D721Med (cell line): ENCODE measurements around the gene VSIG10L.

Experiments used
- DNase-seq: peaks from one replicate; pipeline ENCODE4 v3.0.0; 2011; ENCODE audit warnings: low spot score; ENCODE audit not compliant: insufficient read length
- FAIRE-seq: peaks from 2 replicates; lab custom pipeline; 2011; peaks lifted over from hg19 to GRCh38; lab: Jason Lieb, UNC
- CTCF ChIP-seq: IDR thresholded peaks from 2 replicates; pipeline ENCODE4 v1.5.1; 2012; ENCODE audit warnings: mild to moderate bottlenecking, control low read depth; ENCODE audit not compliant: insufficient read depth; ENCODE audit errors: missing control alignments

The VSIG10L gene

DNA sequence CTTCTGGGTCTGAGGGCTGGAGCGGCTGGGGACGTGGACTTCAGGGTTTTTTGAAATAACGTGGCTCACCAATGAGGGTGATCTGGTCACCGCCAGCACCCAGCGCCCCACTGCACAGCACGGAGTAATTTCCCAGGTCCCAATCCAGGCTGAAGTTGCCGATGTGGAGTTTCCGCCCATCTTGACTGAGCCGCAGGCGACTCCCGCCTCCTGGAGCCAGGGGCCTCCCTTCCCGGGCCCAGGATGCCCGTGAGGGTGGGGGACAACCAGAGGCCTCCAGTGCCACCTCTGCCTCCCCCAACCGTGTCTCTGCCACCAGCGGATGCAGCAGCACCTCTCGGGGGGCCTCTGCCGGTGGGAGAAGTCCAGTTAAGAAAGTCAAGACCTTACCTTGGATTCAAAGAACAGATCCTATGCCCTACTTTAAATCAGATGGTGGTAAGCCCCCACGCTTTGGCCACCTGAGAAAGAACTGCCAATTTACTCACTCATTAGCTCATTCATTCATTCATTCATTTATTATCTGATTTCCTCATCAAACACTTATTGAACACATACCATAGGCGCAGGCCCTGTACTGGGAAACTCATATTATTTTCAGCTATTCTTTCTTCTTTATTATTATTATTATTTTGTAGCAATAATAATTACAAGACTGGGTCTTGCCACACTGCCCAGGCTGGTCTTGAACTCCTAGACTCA, 3.9 kb downstream of the VSIG10L start:
- TF ChIP-seq CTCF = no peak
- no peak for FAIRE-seq

GRCh38 chr19:51337141-51337860, 4.6 kb downstream of the VSIG10L start:
- FAIRE-seq (no peak), DNase-seq (no peak)
- TF ChIP-seq CTCF = no peak

More for the DNA sequence above, 3.9 kb downstream of the VSIG10L start:
- DNase-seq = no peak

GRCh38 chr19:51333836-51334460, 8.0 kb downstream of the VSIG10L start:
- no peak for FAIRE-seq
- TF ChIP-seq CTCF = no peak
- no peak for DNase-seq

DNA sequence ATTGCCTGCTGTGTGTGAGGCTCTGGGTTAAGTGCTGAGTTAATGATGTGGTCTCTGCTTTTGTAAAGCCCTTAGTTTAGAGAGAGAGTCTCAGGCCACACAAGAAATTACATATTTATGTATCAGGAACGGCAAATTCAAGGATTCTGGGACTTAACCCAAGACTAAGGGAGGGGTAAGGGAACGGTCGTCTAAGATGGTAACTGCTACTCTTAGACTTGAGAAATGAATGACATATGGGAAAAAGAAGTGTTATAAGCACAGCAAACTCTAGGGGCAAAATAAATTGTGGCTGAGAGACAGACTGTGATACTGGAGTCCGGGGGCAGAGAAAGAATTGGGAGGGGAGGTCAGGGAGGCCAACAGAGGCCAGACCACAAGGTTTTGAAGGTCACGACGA, 10.2 kb downstream of the VSIG10L start:
- FAIRE-seq = no peak
- no peak for DNase-seq
- TF ChIP-seq CTCF = no peak

DNA sequence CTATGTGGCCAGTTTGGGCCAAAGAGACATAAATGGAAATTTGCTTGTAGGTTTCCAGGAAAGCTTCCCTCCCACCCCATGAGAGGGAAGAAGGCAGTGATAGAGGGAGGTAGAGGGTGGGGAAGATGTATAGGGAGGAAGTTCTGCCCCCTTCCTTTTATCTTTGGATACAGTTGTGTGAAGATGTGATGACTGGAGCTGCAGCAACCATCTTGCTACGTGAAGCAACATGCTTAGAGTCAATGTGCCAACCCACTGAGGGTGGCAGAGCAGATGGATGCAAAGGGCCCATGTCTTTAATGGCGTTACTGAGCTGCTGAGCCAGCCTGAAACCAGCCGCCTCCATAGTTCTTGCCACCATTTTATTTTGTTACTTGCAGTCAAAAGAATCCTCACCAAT, 10.7 kb downstream of the VSIG10L start:
- FAIRE-seq (no peak), DNase-seq (no peak)
- TF ChIP-seq CTCF = no peak

DNA sequence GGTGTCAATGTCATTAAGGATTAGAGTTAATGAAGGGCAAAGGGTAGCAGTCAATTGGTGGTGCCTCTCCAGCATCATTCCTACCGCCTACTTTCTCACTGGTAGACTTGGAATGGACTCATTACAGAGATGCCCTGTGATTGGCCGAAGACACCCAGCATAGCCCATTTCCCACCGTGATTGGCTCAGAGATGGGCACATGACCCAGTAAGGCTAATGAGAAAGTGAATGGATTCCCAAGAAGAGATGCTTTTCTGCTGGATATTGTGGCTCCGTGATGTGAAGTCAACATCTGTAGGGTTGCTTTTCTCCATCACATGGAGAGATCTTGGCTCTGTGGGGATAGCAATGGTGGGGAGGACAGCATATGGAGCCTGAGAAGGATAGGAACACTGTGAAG, 11.6 kb downstream of the VSIG10L start:
- no peak for FAIRE-seq
- DNase-seq = no peak
- no peak for TF ChIP-seq CTCF
